ENCODE measurements around the gene ITM2C. TPM values are rescaled to one million over a fixed set of nuclear protein-coding genes. Genes with fewer than 3 reads are reported as not detected.

ITM2C gene
- total RNA-seq, 2 experiments from 2014 or later: 43.2 to 43.4 TPM

DNA sequence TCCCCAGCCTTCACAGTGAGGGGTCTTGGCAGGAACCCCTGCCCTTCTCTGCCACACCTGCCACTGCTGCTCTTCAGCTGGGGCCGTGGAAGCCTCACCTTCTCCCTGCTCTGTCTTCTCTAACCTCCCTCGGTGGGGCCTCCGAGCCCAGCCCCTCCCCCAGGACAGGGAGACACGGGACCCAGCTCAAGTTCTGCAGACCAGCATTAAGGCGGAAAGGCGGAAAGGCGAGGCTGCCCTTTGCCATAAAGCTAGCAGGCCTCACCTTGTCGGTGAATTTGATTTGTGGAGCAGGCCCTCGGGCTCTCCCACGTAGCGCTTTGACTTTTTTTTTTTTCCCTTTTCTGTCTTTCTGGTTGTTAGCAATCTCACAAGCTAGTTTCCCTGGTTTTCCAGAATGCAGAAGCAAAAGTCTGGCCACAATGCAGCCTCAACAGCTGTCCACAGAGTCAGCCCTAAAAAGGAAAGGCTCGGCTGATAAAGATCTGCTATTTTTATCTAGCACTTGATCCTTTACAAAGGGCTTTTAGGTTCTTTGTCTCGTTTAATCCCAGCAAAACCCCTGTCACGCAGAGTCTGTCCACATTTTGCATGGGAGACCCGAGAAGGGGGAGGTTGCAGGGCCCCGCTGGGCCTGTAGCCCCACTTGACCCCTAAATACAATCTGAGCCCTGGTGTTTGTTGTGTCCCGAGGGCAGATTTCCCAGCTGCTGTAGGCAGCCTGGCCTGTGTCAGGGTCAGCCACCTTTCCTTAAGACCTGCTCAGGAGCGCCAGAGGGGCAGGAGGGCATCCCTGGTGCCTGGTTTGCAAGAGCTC is 6.0 kb downstream of the ITM2C start:
- Mint-ChIP-seq H3K4me1 (ENCODE audit: low read depth) (peaks cover 52% of the 10 kb centered on the region), H3K27ac (no peak overlapping the region), H3K27me3 (no peaks in the 10 kb centered on the region), H3K4me3 (no peak overlapping the region), H3K9me3 (no peaks in the 10 kb centered on the region), H3K36me3 (ENCODE audit: low read depth) (no peaks in the 10 kb centered on the region)
- POLR2A ChIA-PET: interaction anchor here (0.6 to 1.7 kb wide), 2 partner anchors 19 to 78 kb away, joined by 3 to 4 read pairs; no protein-coding TSS in a partner anchor
- CTCF ChIA-PET: interaction anchor here (1.3 to 1.5 kb wide), 3 partner anchors 23 to 116 kb away, joined by 4 to 7 read pairs (median 4); no protein-coding TSS in a partner anchor
- no peak for ATAC-seq
- intact Hi-C loops (cut with micrococcal nuclease): no loop called here
- TF ChIP-seq, protein P1, sequence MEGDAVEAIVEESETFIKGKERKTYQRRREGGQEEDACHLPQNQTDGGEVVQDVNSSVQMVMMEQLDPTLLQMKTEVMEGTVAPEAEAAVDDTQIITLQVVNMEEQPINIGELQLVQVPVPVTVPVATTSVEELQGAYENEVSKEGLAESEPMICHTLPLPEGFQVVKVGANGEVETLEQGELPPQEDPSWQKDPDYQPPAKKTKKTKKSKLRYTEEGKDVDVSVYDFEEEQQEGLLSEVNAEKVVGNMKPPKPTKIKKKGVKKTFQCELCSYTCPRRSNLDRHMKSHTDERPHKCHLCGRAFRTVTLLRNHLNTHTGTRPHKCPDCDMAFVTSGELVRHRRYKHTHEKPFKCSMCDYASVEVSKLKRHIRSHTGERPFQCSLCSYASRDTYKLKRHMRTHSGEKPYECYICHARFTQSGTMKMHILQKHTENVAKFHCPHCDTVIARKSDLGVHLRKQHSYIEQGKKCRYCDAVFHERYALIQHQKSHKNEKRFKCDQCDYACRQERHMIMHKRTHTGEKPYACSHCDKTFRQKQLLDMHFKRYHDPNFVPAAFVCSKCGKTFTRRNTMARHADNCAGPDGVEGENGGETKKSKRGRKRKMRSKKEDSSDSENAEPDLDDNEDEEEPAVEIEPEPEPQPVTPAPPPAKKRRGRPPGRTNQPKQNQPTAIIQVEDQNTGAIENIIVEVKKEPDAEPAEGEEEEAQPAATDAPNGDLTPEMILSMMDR (IDR thresholded peaks at IDR 0.05): no peak
- no peak for DNase-seq

DNA sequence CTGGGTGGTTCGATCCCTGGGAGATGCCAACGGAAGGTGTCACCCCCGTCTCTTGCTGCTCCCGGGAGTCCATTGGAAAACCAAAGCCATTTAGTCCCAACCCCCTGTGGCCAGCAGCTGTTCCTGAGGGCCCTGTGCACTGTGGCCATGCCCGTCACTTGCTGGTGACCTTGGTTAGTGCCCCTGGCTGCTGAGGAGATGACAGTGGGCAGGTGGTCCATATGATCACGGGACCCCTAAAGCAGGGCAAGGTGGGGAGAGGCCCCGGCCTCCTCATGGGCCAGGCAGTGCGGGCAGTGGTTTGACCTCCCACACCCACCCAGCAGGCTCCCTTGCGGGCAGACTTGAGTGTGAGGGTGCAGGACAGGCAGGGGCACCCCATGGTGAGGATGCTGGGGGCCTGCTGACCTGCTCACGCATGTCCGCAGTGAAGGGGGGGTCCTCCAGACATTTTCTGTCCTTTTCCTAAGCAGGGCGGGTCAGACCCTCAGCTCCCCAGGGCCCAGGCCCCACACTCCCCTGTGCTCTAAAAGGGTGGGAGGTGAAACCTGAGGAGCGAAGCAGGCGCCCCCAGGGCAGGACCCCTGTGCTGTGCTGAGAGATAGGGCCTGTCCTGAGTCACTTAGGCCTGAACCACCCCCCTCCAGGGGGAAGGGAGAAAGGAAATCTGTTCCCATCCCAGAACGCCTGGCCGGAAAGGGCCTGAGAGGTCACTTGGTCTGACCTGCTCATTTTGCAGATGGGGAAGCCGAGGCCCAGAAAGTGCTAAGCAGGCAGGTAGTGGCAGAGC is 6.8 kb downstream of the ITM2C start:
- no peak overlapping the region for H3K27ac Mint-ChIP-seq
- peaks cover 49% of the 10 kb centered on the region for H3K4me1 Mint-ChIP-seq (ENCODE audit: low read depth)
- ChIA-PET CTCF (interaction anchor here (1.3 to 1.5 kb wide), 2 partner anchors 23 to 115 kb away, joined by 4 to 7 read pairs; no protein-coding TSS in a partner anchor), POLR2A (interaction anchor here (1.3 to 1.7 kb wide), 4 partner anchors 10 to 55 kb away, joined by 3 to 5 read pairs (median 4); no protein-coding TSS in a partner anchor)
- no peaks in the 10 kb centered on the region for H3K27me3 Mint-ChIP-seq
- H3K36me3 Mint-ChIP-seq (ENCODE audit: low read depth): no peaks in the 10 kb centered on the region
- DNase-seq (no peak), ATAC-seq (no peak)
- TF ChIP-seq, protein P1 (IDR thresholded peaks at IDR 0.05): no peak
- intact Hi-C loops (cut with micrococcal nuclease): no loop called here
- H3K9me3 Mint-ChIP-seq: no peaks in the 10 kb centered on the region
- no peak overlapping the region for H3K4me3 Mint-ChIP-seq

DNA sequence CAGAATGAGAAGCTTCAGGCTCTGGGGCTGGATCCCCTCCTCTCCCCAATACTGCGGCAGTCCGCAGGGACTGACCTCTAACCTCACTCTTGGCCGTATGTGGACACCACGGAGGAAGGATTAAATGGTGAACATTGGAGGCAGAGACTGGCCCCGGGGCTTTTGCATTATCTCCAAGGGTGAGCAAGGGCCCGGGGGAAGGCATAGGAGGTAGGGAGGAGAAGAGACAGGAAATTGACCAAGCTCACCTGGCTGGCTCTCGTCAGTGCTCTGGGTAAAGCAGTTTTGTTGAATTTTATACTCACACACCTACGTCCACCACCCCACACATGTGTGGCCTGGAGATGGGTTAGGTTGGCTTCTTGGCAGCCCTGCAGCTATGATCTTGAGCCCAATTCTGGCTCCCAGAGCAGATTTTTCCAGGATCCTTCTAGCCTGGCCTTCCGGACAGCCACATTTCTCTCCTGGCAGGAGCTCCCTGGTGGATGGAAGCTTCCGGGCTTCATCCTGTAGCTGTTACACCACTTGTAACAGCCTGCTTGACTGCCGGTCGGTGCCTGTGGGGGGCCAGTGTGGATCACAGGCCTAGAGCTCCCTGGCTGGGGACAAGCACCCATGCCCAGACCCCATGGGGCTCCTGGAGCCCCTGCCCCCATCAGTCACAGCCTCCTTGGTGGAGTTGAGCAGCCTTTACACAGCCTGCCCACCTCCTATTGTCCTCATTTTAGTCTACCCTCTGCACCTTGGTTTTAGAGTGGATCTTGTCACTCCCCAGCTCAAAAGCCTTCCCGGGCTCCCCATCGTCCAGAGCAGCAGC is 7.6 kb downstream of the ITM2C start:
- H3K9me3 Mint-ChIP-seq: no peaks in the 10 kb centered on the region
- DNase-seq: no peak
- TF ChIP-seq, protein P1 (IDR thresholded peaks at IDR 0.05): no peak
- ChIA-PET CTCF (interaction anchor here (0.6 to 2.2 kb wide), 5 partner anchors 24 to 181 kb away, joined by 3 to 9 read pairs (median 4); no protein-coding TSS in a partner anchor), POLR2A (interaction anchor here (1.3 to 1.7 kb wide), 5 partner anchors 8 to 56 kb away, joined by 3 to 5 read pairs (median 4); partner anchors contain the start of gene ITM2C)
- H3K4me1 Mint-ChIP-seq (ENCODE audit: low read depth): peaks cover 49% of the 10 kb centered on the region
- H3K27me3 Mint-ChIP-seq: no peaks in the 10 kb centered on the region
- H3K27ac Mint-ChIP-seq: no peak overlapping the region
- intact Hi-C loops (cut with micrococcal nuclease): no loop called here
- H3K4me3 Mint-ChIP-seq: no peak overlapping the region
- peaks cover 7% of the 10 kb centered on the region for H3K36me3 Mint-ChIP-seq (ENCODE audit: low read depth)
- ATAC-seq: no peak

DNA sequence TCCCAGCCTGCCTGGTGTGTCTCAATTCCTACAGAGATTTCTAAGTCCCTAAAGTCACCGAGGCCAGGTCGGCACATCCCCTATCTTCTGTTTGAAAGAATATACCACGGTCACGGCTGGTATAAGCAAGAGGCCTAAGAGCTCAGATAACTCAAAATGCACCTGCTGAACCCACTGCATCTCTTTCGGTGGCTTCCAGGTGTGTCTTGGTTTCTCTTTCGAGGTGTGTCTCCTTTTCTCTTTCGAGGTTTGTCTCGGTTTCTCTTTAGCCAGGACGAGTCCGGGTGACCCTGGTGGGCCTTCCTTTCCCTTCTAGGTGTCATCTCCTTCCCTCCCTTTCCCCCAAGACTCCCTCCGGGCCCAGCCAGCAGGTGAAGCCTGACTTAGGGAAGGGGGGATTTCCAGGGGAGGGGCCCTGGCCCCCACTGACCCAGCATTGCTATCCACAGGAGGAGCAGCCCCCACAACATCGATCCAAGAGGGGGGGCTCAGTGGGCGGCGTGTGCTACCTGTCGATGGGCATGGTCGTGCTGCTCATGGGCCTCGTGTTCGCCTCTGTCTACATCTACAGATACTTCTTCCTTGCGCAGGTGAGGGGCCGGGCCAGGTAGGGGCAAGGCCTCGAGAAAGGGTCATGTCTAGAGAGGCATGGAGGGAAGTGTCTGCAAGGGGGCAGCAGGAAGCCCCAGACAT is 8.4 kb downstream of the ITM2C start:
- H3K9me3 Mint-ChIP-seq: no peaks in the 10 kb centered on the region
- ChIA-PET CTCF (interaction anchor here (0.6 to 2.2 kb wide), 7 partner anchors 11 to 180 kb away, joined by 3 to 9 read pairs (median 4); no protein-coding TSS in a partner anchor), POLR2A (interaction anchor here (0.8 to 1.5 kb wide), 5 partner anchors 9 to 71 kb away, joined by 3 to 5 read pairs (median 4); partner anchors contain the start of gene ITM2C)
- ATAC-seq (no peak), DNase-seq (peak; percentile 34)
- intact Hi-C loops (cut with micrococcal nuclease): no loop called here
- no peaks in the 10 kb centered on the region for H3K27me3 Mint-ChIP-seq
- no peak overlapping the region for H3K27ac Mint-ChIP-seq
- peaks cover 57% of the 10 kb centered on the region for H3K4me1 Mint-ChIP-seq (ENCODE audit: low read depth)
- TF ChIP-seq, protein P1 (IDR thresholded peaks at IDR 0.05): no peak
- peaks cover 10% of the 10 kb centered on the region for H3K36me3 Mint-ChIP-seq (ENCODE audit: low read depth)
- no peak overlapping the region for H3K4me3 Mint-ChIP-seq
